Stimulated activated CD8-positive, alpha-beta memory T cell treated with anti-CD3 and anti-CD28 coated beads, Interleukin-12 subunit alpha, Interleukin-12 subunit beta, amount 100 ng/mL, for 24 hours (primary cell): ENCODE data around the gene C9orf152.

Source experiments
- DNase-seq: peaks from one replicate; pipeline ENCODE4 v3.0.0-alpha.2; 2020; ENCODE audit errors: extremely low read depth

The C9orf152 gene

DNA sequence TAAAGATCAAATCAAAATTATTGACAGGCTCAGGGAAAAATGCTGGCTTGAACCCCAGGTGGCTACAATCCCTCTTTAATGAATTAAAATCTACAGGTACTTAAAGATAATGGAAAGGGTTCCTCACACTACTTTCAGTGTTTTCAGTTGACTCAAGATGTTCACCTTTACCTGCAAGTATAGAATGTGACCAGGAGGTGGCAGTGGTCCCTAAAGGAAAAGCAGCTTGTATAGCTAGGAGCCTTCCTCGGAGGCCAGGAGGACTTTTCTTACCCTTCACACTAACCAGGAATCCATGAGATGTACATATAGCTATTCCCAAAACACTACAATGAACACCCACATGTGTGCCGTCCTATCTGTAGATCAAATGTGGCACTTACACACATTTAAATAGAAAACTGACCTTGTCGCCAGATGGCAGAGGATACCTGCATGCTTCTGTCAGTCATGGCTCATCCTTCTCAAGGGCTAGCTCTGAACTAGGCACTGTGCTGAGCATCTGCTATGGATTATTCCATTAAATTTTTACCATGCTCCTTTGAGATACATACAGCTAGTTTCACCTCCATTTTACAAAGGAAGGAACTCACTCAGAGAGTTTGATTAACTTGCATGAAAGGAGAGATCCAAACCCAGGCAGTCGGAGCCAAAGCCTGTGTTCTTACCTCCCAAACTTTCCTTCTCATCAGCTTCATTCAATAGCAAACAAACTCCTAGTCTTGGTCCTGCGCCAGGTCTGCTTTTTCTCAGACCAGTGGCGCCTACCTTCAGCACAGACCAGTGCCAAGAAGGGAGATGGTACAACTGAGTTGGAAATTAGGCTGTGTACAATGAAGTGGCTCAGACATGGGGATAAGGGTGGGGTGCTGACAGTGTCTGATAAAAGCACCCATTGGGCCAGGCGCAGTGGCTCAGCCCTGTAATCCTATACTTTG lies 24.5 kb downstream of the C9orf152 start:
- DNase-seq = no peak

DNA sequence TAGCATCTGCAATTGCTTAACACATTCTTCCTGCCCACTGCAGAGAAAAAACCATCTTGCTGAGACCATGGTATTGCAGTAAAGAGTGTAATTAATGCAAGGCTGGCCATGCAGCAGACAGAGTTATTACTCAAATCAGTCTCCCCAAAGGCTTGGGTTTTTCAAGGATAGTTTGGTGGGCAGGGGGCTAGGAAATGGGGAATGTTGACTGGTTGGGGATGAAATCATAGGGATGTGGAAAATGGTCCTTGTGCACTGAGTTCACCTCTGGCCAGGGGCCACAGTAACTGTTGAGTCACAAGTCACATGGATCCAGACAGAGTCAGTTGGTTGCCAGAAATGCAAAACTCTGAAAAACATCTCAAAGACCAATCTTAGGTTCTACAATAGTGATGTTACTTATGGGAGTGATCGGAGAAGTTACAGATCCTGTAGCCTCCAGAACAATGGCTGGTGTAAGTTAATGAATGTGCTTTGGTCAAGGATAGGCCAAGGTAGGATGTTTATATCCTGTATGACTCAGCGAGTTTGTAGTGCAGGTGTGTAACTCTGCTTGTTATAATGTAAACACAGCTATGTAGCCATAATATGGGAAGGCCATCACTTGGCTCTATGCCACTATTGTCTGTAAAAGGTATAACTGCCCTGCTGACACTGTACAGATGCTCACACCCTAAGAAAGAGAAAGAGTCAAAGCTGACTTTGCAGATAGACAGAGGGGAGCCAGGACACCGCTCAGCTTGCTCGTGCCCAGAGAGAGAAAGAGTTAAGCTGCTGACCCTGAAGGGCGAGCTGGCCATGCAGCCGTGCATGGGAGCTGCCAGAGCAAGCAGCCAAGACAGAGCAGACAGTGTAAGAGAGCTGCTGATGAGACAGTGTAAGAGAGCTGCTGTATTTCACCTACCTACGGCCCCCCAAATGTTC lies 27.2 kb downstream of the C9orf152 start:
- DNase-seq = no peak

DNA sequence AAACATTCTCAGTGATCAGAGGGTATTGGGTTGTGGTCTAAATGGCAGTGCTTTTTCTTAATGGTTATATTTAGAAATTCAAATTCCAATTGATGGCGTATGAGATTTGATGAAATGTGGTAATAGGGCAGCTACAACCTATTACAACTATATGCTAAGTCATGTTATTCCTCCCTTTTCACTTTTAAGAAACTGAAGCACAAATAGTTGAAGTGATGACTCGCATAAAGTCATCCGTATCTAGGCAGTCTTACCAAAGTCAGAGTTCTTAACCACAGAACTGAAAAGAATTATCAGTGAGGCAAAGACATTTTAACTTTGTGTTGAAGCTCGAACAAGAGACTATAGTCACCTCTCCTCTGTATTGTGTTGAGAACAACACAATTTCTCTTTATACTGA lies 28.2 kb downstream of the C9orf152 start:
- no peak for DNase-seq

DNA sequence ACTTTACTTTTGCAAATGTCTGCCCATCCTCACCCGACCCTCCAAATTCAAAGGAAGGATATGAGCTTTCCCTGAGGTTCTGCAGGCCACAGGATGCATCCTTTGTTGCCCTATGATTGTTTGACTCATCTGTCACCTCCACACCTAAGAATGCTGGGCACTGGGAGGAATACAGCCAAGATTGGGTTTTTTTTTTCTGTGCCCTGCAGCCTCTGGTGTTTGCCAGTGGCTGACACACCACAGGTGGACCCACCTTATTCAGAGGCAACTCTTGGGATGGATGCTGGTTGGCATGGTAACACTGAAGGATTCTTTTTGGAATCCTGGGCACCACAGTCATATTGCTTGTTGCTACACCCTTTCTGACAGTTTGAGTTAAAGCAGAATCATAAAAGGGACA lies 29.7 kb downstream of the C9orf152 start:
- DNase-seq = no peak

DNA sequence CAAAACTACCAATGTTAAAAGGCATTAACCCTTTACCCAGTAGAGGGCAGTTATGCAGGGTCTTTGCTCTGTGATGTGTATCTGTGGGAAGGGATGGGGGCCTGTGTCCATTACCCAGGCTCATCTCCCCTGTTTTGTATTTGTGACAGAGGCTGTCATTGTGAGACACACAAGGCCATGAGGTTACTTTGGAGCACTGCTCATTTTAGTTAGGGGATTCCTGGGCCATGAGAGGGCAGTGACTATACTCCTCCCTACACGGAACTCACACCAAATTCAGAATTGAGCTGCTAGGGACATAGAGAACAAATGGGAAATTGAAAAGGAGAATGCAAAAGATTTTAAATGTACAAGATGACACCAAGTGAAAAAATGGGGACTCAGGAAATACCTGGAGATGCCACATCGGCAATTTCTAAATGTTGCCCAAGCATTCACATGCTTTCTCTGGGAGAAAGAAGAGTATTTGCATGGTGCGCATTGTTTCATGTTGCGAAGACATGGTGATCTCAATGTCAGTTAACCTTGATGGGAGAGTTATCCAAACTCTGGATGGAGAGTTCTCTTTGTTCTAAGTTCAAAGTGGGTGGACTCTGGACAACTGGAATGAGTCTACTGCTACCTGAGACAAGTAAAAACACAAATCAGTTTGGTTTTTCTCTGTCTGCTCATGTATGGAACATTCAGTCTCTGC lies 32.5 kb downstream of the C9orf152 start:
- no peak for DNase-seq

DNA sequence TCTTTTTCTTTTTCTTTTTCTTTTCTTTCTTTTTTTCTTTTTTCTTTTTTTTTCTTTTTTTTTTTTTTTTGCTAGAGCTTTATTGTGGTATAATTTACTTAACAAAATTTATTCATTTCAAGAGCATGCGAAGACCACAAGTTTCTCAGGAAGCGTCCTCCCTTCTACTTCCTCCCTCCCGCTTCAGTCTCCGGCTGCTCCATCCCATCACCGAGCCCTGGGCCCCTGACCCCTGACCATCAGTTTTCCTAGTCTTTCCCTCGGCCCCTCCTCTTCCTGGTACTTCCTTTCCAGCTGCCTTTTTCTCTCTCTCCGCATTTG lies 34.7 kb downstream of the C9orf152 start:
- no peak for DNase-seq

DNA sequence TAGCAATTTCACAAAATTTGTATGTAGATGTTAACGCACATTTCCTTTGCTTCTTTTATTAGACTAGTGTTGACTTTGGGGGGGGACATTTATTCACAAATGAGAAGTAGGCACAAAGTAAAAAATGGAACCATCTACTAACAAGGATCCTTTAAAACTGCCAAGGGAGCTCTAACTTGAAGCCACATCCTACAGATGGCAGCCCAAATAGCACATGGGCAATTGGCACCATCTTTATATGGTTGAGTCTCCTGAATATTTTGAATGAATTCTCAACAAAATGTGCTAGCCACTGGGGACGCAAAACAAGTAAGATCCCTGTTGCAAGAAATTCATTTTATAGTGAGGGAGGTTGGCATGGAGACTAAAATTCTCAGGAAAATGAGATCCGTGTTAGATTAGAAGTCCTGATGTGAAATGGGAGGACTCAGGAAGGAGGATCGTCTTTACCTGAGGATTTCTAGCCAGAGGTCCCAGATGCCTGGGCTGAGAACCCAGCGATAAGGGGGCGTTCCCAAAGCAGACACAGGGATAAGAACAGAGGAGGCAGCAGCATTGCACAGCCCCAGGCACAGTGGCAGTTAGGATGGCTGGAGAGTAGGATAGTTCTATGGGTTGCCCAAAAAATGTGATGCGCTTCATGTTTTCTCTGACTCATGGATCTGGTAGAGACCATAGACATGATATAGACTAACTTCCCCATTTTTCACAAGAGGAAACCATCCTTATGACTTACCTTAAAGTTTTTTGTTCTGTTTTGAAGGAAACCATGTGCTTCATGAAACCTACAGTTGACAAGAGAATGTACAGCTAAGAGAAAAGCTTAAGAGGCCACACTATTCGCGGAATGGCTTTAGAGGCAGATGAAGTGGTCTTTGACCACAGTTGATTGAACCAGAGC lies 37.4 kb downstream of the C9orf152 start:
- no peak for DNase-seq

DNA sequence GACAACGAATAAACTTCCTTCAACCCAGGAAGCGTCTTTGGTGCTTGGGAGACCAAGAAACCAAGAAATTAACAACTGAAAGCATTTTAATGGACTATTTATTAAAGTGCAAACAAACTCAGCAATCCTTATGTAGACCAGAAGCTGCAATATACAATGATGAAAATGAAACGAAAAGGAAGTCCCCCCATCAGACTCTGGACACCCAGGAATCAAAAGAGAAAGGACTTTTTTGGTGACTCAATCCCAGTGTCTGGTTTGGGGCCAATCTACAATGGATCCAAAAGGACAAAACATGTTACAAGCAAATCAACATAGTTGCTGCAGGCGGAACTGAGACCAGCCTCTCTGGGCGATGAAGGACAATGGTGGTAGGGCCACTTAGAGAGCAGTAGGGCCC lies 39.5 kb downstream of the C9orf152 start:
- no peak for DNase-seq

DNA sequence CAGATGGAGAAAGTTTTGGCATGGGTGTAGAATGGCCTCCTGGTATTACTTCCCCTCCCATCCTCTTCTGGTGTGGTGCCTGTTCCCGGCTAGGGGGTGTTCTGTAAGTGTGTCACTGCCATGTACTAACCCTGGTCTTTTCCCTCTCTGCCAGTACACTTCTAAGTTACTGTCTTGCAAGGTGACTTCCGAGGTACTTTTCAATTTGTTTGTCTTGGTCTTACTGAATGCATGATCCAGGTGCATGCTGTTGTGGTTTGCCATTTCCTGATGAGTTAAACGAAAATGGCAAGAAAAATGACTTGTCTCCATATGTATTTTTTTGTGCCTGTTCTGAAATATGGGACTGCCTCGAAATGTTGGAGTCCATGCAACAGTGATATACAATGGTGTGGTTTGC lies 46.0 kb downstream of the C9orf152 start:
- DNase-seq = no peak

DNA sequence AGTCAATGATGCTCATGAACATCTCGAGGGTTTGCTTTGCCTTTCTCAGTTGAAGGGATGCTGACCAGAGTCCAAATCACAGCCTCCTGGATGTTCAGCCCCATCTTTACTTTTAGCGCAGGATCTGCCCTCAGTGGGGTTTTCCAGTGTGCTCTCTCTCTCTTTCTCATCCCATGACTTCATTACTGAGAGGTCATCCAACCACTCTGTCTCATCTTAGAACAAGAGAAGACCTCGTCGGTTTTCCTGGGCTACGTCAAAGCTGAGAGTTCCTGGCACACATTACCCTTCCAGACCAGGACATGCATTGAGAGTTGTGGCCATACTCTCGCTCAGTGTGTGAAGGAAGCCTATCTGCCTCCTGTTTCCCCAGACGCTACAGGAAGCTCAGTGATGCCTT lies 47.3 kb downstream of the C9orf152 start:
- DNase-seq = no peak

DNA sequence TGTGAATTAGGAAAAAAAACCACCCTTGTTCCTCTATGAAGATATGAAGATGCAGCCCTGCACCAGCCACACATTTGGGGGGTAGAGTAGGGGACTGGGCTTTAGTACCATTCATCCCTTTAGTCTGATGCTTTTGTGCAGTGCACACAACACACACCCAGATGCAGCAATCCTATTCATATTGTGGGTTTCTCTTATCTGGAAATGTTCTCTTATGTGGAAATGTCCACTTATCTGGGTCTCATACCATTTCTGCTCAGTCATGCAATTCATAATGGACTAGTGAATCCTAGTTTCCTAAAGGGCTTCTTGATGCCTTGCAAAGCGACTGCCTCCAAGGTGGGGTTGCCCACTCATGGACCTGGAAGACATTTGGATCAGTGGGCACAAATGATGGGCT lies 47.8 kb downstream of the C9orf152 start:
- no peak for DNase-seq

DNA sequence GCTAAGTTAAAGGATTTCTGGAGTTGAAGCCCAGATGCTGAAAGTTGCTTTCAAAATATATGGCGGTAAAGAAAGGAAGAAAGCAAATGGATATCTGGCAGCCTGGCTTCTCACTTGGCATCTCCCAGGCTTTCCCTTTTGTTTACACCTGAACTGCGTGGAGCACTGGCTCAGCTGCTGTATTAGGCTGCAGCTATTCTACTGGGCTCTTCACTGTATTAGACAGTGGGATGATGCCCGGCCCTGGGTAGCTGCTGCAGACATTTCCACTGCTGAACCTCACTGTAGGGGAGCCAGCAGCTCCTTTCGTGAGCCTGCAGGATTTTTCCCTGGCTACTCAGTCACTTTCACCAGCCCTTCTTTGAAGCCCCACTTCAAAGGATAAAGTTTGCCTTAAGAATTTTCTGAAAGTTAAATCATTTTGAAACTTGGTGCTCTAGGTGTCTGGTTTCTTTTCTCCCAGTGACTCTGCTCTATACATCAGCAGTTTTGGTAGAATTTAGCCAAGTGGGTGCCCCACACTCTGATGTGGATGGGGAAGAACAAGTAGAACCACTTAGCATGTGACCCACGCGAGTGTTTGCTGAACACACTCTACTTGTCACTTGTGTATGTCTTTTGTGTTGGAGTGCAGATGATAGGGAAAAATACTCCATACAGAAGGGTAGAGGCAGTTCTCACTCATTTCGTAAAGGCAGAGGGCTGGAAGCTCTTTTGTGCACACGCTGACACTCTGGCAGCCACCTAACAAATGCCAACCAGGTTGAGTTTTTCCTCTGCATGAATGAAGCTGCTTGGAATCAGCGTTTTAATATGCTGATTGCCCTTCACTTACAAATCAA lies 49.9 kb downstream of the C9orf152 start:
- DNase-seq = no peak

DNA sequence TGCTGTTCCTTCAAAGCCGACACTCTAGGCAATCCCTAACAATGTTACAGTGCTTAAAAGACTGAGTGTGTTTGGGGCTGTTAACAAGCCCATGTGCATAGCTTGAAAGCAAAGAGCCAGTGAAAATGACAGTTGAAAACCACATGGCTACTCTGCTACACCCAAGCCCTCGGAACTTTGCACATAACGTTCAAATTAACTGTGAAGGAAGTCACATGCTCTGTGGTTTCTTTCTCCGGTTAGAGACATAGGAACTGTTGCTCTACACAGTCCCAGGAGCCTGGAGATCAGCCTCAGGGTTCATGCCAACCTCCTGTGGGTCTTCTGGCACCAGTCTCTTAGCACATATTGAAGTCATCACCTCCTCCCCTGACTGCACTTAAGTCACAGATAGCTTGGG lies 51.1 kb downstream of the C9orf152 start:
- no peak for DNase-seq

DNA sequence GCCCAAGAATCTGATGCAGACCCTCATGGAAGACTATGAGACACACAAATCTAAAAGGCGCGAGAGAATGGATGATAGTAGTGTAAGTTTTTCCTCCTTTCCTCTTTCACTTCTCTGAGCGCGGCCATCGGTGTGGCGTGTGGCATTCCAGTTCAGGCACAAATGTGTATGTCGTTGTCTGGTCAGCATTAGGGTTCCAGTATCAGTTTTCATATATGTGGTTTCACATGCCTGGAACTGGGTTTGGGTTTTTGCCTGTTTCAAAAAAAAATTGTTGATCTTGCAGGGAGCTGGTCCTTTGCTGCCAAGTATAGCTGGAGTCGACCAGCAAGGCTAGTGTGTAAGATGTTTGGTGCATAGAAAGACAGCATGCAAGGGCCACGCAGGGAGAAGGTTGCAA lies 51.5 kb downstream of the C9orf152 start:
- no peak for DNase-seq

DNA sequence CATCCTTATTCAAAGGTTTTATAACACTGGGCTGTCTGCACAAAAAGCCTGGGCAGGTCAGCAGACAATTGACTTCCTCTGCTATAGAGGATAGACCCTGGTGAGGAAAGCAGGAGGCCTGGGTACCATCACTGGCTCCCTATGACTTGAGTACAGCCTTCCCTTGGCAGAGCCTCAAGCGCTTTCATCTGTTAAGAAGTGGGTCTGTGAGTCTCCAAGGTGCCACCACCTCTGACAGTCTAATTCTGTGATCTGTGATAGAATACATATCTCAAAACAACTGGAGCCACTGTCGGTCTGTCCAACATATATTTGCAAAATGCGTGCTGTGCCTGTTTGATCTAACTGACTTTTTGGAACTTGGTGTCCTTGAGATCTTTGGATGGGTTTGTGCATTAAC lies 52.2 kb downstream of the C9orf152 start:
- no peak for DNase-seq

DNA sequence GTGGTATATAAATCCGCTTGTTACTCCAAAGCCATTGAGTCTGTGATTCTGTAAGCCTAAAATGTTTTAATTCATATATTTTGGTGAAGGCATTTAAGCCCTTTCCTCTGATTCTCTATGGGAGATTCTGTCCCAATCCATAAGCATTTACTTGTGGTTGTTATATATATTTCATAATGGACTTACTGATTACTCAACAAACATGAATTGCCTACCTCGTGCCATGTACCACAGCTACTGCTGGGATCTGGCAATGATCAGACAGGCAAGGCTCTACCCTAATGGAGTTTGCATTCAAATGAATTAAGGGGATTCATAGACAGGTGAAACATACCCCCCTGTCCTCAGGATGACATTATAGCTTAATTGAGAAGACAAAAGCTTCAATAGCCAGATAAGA lies 54.5 kb downstream of the C9orf152 start:
- DNase-seq = no peak

DNA sequence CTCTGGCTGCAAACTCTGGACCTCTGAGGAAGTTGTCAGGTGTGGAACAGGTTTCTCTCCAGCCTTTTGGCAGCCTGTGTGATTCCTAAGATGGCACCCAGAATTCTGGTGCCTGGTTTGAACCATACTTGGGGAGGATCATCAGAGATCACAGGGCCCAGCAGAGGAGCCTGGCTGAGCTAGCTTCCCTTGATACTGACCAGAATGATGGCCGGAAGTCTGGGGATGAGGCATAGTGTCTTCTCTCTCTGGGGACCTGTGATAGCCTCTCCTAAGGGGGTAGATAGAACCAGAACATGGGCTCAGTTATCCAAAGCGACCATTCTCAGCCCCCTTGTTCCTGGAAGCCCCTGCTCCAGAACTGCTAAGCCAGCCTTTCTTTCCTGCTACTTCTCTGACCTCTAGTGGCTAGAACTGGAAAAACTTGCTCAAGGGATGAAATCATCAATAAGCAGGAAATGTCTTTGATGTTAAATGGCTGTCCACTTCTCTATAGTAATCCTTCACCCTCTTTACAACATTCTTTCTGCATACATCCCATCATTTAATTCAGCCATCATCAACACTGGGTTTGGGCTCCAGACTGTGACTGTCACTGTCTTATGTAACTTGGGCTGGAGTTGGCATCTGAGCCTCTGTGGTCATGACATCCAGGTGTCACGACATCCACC lies 55.1 kb downstream of the C9orf152 start:
- DNase-seq = no peak
